PC-9 (cell line): ENCODE data around the gene SLC5A12.

Experiments used
- EZH2 ChIP-seq: fragments of 200-600 bp; sonication (generic); IDR thresholded peaks from 2 replicates; pipeline ENCODE4 v1.8.0; 2017; ENCODE audit warnings: antibody characterized with exemption, low read depth
- TF ChIP-seq, protein P1 (sequence below): fragments of 200-600 bp; sonication (generic); conservative IDR thresholded peaks from 2 replicates; pipeline ENCODE4 v1.6.1; 2017; ENCODE audit warnings: mixed run types, antibody characterized with exemption, mild to moderate bottlenecking, moderate library complexity

DNA sequence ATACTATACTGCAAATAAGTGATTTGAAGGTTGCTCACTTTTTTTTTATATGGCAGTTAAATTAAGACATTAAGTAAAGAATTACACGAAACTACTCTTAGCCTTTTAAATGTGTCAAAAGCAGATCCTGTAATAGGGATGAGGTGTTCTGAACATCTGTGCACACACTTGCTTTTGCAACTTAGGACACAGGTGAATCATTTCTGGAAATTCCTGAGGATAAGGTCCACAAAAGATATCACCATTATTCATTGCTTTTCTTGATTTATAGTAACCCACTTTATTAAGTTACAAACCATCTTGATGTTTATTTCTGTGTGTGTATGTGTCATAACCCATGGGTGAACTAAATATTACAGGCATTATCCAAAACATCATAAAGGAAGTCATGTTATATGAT, 55.9 kb downstream of the SLC5A12 start:
- TF ChIP-seq, protein P1, sequence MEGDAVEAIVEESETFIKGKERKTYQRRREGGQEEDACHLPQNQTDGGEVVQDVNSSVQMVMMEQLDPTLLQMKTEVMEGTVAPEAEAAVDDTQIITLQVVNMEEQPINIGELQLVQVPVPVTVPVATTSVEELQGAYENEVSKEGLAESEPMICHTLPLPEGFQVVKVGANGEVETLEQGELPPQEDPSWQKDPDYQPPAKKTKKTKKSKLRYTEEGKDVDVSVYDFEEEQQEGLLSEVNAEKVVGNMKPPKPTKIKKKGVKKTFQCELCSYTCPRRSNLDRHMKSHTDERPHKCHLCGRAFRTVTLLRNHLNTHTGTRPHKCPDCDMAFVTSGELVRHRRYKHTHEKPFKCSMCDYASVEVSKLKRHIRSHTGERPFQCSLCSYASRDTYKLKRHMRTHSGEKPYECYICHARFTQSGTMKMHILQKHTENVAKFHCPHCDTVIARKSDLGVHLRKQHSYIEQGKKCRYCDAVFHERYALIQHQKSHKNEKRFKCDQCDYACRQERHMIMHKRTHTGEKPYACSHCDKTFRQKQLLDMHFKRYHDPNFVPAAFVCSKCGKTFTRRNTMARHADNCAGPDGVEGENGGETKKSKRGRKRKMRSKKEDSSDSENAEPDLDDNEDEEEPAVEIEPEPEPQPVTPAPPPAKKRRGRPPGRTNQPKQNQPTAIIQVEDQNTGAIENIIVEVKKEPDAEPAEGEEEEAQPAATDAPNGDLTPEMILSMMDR, result no peak
- no peak for TF ChIP-seq EZH2
